Activated T-cell treated with anti-CD3 and anti-CD28 coated beads for 24 hours (primary cell): ENCODE data around the gene CLCN2.

Experiments used
- DNase-seq: peaks from one replicate; pipeline ENCODE4 v3.0.0-alpha.2; 2020; ENCODE audit warnings: low read depth

The CLCN2 gene

DNA sequence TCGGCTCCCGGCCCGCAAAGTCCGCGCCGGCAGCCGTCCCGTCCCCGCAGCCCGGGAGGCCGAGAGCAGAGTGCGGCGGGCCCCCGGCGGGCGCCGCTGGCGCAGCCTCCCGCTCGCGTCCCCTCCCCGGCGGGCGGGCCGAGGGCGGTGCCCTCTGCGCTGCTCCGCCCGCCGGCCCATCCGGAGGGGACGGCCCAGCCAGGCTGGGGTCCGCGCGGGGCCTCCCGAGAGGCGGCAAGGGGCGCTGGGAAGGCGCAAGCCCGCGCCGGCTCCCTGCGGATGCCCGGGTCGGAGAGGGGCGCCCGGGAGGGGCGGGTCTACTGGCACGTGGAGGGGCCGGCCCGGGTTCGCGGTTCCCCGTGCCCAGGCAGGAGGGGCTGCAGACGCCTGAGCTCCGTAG lies at the start of gene CLCN2, which contains the start of gene POLR2H:
CLCN2 (minus strand) TSS at position 74 of the 400 bp plus-strand sequence. CDS start 126 bp downstream, outside the sequence.
POLR2H (plus strand) TSS at position 179 of the 400 bp plus-strand sequence. CDS start 1,783 bp downstream, outside the sequence.
- peak; percentile 39 for DNase-seq

- no peak for DNase-seq
These were observed 48.6 kb upstream of the CLCN2 start for GRCh38 chr3:184409946-184410500.

GRCh38 chr3:184409331-184409926 lies 48.0 kb upstream of the CLCN2 start:
- no peak for DNase-seq

- no peak for DNase-seq
These were observed 43.9 kb upstream of the CLCN2 start for GRCh38 chr3:184405075-184406030.

DNA sequence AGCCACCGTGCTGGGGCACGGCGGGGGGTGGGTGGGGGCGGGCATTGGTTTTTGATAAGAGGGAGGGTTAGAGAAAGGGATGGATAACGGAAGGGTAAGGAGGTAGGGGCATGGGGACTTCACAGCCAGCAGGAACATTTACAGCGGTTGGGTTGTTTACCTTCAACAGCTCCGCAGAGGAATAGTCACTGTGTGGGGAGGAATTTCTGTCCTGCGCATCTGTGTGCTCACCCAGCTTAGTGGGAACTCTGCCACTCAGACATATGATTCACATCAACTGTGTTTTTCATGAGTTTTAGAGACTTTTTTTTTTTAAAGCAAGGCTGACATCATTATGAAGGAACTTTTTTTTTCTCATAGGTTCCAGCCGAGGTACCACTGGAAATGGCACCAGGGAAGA lies 38.0 kb upstream of the CLCN2 start:
- no peak for DNase-seq

DNA sequence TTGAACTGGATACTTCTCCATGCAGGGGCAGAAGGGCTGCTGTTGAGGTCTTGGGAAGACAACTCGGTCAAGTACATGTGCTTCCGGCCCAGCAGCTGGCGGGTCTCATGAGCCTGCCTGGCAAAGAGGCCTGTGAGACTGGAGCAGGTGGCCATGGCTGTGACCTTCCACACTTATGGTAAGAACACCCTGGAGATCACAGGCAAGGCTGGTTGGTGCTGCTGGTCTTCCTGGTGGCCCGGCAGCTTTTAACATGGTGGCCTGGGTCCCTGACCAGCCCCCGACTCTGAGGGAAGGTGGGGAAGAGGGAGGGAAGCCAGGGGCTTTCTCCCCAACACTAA lies 33.9 kb upstream of the CLCN2 start:
- no peak for DNase-seq

- DNase-seq = no peak
These were observed 29.9 kb upstream of the CLCN2 start for GRCh38 chr3:184391266-184391665.

GRCh38 chr3:184389935-184390528 lies 28.6 kb upstream of the CLCN2 start:
- DNase-seq = no peak

GRCh38 chr3:184389384-184389783 lies 28.0 kb upstream of the CLCN2 start:
- no peak for DNase-seq

DNA sequence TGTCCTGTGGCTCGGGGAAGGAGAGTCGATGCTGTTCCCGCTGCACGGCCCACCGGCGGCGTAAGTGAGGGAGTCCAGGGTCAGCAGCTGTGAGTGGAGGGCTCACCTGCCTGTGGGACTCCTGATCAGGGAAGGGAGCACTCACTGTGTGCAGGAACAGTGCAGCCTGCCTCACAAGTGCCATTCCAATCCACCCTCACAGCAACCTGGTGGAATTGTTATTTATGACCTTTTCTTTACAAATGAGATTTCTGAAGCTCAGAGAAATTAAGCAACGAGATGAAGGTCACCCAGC lies 27.5 kb upstream of the CLCN2 start:
- no peak for DNase-seq

- no peak for DNase-seq
These were observed 26.9 kb upstream of the CLCN2 start for GRCh38 chr3:184388164-184388935.

DNA sequence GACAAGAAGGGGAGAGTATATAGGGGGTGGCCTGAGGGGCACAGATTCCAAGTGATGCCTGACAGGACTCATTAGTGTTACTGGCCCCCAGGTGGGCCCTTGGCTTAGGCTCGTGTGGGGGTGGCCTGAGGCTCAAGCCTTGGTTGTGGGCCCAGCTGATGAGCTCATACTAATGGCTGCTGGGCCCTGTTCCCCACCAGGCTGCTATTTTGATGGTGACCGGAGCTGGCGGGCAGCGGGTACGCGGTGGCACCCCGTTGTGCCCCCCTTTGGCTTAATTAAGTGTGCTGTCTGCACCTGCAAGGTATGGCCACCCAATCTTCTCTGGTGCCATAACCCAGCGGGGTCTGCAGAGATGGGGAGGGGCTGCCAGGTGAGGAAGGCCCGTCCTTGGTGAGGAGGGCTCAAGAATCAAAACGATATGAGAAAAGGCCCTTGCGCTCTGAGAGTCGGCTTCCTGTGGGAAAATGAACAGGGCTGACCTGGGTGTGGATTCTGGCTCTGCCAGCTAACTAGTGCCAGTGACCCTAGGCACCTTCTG lies 25.8 kb upstream of the CLCN2 start:
- no peak for DNase-seq

GRCh38 chr3:184386047-184386806 lies 24.8 kb upstream of the CLCN2 start:
- DNase-seq = no peak

GRCh38 chr3:184384856-184385422 lies 23.5 kb upstream of the CLCN2 start:
- no peak for DNase-seq

- no peak for DNase-seq
These were observed 22.9 kb upstream of the CLCN2 start for GRCh38 chr3:184384342-184384741.

DNA sequence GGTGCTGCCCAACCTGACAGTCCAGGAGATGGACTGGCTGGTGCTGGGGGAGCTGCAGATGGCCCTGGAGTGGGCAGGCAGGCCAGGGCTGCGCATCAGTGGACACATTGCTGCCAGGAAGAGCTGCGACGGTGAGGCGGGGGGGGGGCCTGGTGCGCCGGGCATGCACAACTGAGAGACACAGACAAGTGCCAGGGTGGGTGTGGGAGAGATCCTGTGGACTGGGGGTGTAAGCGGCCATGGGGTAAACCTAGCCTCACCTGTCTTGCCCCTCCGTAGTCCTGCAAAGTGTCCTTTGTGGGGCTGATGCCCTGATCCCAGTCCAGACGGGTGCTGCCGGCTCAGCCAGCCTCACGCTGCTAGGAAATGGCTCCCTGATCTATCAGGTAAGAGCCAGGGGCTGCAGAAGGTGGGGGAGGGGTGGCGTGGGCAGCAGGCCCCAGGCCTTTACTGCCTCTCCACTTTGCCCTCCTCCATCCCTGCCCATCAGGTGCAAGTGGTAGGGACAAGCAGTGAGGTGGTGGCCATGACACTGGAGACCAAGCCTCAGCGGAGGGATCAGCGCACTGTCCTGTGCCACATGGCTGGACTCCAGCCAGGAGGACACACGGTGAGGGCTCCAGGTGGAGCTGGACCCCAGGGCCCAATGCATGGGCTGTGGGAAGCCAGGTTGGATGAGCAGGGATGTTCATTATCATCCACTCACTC lies 21.8 kb upstream of the CLCN2 start:
- DNase-seq = no peak

DNA sequence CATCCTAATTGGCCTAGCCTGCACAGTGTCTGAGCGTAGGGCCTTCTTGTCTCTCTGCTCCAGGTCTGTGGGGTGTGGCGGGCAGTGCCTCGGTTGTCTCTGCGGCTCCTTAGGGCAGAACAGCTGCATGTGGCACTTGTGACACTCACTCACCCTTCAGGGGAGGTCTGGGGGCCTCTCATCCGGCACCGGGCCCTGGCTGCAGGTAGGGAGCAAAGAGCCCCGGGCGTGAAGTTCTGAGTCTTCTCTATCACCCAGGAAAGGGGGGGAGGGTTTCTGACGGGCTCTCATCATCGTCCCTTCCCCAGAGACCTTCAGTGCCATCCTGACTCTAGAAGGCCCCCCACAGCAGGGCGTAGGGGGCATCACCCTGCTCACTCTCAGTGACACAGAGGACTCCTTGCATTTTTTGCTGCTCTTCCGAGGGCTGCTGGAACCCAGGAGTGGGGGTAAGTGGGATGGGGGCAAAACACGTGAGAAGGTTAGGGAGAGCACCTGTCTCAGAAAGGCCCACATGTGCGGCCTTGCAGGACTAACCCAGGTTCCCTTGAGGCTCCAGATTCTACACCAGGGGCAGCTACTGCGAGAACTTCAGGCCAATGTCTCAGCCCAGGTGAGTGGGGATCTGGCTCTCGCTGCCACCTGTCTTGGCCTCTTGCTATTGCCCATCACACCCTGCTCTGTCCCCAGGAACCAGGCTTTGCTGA lies 21.1 kb upstream of the CLCN2 start:
- no peak for DNase-seq

GRCh38 chr3:184381261-184382224 lies 20.1 kb upstream of the CLCN2 start:
- no peak for DNase-seq
